Activated T-helper 9 cell treated with anti-CD3 and anti-CD28 coated beads, Interleukin-2, amount 50 U/mL, for 16 hours (primary cell): ENCODE data around the gene FIBCD1.

Experiments
- DNase-seq: peaks from one replicate; pipeline ENCODE4 v3.0.0-alpha.2; 2020; ENCODE audit warnings: low read depth

Gene FIBCD1

GRCh38 chr9:130895038-130895437 lies 44.0 kb downstream of the FIBCD1 start:
- no peak for DNase-seq

DNA sequence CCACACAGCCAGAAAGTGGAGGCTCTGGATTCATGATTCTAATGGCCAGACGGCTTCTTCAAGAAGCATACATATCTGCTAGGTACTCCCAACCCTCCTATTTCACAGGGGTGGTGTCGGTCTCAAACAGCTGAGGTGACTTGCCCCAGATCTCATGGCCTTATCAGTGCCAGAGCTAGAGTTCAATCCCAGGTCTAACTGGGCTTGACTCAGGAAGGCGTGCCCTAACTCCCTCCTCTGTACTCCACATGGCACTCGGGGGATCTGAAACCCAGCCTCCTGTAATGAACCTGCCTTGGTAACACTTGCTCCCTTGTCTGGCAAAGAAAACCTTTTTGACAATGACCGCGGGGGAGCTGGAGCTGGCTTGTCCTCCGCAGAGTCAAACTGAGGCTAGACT lies 44.5 kb downstream of the FIBCD1 start:
- no peak for DNase-seq

DNA sequence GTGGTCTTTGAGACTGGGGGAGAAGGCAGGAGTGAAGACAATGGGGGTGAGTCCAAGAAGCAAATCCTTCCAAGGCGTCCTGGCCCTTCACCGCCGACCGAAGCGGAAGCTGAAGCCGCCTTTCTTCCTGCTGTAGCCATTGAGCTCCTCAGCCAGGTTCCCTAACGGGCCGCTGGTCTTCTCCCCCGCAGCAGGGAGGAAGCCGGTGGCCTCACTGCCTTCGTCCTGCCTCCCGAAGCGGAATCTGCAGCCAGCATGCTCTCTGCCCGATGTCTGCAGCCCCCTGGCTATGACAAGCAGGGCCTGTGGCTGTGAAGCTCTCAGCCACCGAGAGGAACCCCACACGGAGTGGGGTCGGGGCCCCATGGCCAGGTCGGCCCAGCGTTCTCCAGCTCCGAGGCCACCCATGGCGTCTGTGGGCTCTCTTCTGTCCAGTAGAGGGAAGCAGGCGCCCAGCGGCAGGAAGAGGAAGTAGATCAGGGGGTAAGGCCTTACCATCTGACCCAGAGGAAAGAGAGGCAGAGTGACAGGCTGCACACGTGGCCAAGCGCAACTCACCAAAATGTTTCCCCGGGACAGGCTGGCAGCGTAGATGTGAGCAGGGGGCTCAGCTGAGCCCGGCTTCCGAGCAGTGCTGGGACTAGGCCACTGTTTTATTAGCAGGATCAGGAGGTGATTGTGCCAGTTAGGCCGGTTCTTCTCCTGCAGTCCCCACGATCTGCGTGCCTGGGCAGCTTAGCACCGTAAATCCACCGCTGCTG lies 45.5 kb downstream of the FIBCD1 start:
- DNase-seq = no peak

GRCh38 chr9:130892477-130893304 lies 46.4 kb downstream of the FIBCD1 start:
- DNase-seq = no peak

DNA sequence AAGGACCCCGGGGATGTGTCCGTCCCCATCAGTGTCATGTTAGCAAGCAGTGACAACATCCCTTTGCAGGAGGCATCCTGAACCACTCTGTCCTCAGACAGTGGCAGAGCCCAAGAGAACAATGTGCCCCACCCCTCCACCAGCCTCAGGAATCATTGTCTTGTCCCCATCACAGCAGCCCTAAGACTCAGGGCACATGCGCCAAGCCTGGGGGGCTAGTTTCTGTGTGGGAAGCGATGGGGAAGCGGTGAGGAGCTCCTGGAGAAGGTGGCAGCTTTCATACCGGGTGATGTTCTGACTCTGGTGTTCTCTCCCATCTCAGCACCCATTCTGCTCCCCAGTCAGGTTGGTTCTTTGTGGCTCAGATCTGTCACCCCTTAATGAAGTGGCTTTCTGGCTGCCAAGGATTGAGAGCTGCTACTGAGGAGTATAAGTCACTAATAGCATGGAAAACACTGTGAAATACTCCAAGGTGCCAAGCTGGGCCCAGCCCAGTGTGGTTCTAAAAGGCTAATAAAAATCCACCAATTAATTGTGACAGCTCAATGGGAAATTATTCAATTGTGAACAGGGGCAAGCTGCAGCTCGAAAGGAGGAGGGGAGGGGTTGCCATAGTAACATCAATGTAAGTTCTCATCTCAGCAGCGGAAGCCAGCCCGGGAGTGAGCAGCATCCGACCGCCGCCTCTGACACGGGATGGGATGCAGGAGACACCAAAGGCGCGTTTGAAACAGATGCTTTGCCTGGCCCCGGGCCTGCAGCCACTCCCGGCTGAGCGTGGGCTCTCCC lies 47.2 kb downstream of the FIBCD1 start:
- DNase-seq = no peak

DNA sequence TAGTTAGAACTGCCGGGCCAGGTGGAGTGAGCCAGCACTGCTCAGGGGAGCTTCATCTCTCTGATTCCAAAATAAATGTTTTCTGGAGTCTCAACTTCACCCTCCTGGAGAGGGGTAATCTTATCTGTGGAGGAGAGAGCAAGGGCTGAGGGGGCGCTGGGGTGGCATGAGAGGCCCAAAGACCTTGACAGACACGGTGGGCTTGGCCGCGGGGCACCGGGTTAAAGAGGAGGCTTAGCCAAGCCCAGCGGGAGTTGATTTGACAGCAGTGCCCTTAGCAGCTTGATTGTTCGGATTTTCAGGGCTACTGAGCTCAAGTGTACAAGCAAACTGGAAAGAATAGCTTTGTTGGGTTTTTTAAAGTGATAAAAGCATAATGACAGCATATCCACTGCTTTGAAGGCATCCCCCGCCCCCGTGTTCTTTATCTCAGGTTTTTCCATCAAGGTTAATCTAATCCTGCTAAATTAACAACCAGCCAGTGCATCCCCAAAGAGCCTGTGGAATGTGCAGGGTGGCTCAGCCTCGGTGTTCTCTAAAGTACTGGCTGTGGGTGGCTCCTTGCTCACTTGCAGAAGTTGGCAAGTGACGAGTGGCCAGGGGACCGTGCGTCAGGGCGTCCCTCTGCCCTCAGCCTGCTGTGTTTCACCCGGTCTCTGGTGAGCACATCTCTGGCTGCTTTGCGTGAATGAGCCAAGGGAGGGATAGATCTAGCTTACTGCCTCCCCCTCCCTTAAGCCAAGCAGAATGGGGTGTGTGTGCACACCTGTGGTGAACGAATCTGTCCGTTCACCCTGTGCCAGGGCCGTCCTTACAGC lies 48.0 kb downstream of the FIBCD1 start:
- DNase-seq = no peak

- no peak for DNase-seq
These were observed 48.9 kb downstream of the FIBCD1 start for GRCh38 chr9:130890124-130890523.

- no peak for DNase-seq
These were observed 50.7 kb downstream of the FIBCD1 start for GRCh38 chr9:130888146-130888885.

DNA sequence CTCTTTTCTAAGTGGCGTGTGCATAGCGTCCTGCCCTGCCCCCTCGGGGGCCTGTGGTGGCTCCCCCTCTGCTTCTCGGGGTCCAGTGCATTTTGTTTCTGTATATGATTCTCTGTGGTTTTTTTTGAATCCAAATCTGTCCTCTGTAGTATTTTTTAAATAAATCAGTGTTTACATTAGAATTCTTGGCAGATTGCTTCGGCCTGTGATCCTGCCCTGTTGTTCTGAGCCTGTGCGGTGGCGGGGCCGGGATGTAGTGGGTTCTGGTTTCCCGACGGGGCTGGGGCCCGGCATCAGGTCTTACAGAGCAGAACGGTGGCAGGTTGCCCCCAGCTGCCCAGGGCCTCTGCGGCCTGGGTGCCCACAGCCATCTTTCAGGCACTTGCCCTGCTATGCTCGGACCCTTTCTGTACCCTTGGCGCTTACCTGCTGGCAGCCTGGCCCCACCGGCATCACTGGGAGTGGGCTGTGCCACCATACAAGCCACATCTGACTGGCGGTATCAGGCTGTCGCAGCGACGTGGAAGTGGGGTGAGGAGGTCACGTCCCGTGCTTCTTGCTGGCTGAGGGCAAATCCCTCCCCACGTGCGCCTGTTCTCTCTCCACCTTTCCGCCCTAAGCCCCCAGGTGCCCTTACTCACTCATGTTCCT lies 51.4 kb downstream of the FIBCD1 start:
- no peak for DNase-seq

DNA sequence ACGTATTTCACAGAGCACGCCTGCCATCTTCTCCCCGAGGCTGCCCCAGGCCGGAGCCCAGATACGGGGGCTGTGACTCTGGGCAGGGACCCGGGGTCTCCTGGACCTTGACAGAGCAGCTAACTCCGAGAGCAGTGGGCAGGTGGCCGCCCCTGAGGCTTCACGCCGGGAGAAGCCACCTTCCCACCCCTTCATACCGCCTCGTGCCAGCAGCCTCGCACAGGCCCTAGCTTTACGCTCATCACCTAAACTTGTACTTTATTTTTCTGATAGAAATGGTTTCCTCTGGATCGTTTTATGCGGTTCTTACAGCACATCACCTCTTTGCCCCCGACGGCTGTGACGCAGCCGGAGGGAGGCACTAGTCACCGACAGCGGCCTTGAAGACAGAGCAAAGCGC lies 52.1 kb downstream of the FIBCD1 start:
- no peak for DNase-seq

GRCh38 chr9:130885484-130886375 lies 53.3 kb downstream of the FIBCD1 start:
- DNase-seq = no peak

DNA sequence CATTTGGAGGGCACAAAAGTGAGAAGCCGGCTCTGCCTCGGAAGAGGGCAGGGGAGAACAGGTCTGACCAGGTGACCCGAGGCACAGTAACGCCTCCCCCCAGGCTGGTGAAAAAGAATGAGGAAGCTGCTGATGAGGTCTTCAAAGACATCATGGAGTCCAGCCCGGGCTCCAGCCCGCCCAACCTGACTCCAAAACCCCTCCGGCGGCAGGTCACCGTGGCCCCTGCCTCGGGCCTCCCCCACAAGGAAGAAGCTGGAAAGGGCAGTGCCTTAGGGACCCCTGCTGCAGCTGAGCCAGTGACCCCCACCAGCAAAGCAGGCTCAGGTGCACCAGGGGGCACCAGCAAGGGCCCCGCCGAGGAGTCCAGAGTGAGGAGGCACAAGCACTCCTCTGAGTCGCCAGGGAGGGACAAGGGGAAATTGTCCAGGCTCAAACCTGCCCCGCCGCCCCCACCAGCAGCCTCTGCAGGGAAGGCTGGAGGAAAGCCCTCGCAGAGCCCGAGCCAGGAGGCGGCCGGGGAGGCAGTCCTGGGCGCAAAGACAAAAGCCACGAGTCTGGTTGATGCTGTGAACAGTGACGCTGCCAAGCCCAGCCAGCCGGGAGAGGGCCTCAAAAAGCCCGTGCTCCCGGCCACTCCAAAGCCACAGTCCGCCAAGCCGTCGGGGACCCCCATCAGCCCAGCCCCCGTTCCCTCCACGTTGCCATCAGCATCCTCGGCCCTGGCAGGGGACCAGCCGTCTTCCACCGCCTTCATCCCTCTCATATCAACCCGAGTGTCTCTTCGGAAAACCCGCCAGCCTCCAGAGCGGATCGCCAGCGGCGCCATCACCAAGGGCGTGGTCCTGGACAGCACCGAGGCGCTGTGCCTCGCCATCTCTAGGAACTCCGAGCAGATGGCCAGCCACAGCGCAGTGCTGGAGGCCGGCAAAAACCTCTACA lies 54.2 kb downstream of the FIBCD1 start:
- no peak for DNase-seq

DNA sequence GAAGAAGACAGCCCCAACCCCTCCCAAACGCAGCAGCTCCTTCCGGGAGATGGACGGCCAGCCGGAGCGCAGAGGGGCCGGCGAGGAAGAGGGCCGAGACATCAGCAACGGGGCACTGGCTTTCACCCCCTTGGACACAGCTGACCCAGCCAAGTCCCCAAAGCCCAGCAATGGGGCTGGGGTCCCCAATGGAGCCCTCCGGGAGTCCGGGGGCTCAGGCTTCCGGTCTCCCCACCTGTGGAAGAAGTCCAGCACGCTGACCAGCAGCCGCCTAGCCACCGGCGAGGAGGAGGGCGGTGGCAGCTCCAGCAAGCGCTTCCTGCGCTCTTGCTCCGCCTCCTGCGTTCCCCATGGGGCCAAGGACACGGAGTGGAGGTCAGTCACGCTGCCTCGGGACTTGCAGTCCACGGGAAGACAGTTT lies 54.9 kb downstream of the FIBCD1 start:
- no peak for DNase-seq

- DNase-seq = no peak
These were observed 55.6 kb downstream of the FIBCD1 start for GRCh38 chr9:130883479-130883878.

GRCh38 chr9:130882696-130883225 lies 56.3 kb downstream of the FIBCD1 start:
- no peak for DNase-seq

DNA sequence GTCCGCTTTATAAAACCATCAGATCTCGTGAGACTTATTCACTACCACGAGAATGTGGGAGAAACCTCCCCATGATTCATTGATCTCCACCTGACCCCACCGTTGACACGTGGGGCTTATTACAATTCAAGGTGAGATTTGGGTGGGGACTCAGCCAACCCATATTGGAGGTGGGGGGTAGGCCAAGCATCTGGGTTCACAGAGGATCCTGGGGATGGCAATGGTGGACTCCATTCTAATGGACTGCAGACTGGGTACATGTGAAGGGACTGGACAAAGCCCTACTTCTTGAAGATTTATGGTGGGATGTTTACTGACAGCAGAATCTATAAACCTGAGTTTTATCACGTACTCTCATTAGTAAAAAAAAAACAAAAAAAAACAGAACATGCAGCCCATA lies 57.5 kb downstream of the FIBCD1 start:
- no peak for DNase-seq

- no peak for DNase-seq
These were observed 58.3 kb downstream of the FIBCD1 start for GRCh38 chr9:130880599-130881220.
